A549 (cell line): Measurements from ENCODE around the gene DGCR2. TPM values are rescaled to one million over a fixed set of nuclear protein-coding genes. Genes with fewer than 3 reads are reported as not detected.

ENCODE experiments used
- ATAC-seq, 2 experiments: fragments of 200-7000 bp in 1 of 2; fragments of >200 bp in 1 of 2; cut with Nextera tagmentation in 1 of 2; cut with Tn5 transposase in 1 of 2; 3 replicates each; pipeline versions ENCODE4 v1.8.0 to v1.9.1; 2018 to 2020; ENCODE audit warnings: mild to moderate bottlenecking in 1 of 2, moderate library complexity in 1 of 2
- CTCF ChIA-PET: fragments of 300-600 bp; sonication (Branson Sonifier 250); formaldehyde crosslinking; extraction: SDS; loops from one replicate; lab custom pipeline; 2021; ENCODE audit warnings: antibody characterized with exemption, inconsistent platforms; lab: Yijun Ruan, JAX
- POLR2A ChIA-PET: fragments of 350-600 bp; formaldehyde crosslinking; extraction: SDS; loops from one replicate; lab custom pipeline; 2021; ENCODE audit warnings: antibody characterized with exemption, inconsistent platforms; lab: Yijun Ruan, JAX
- DNase-seq, 2 experiments: peaks; one replicate each; pipeline versions ENCODE4 v3.0.0 to v3.0.0-alpha.2; 2011 to 2016; ENCODE audit warnings: low read depth in 1 of 2, low spot score in 1 of 2
- FAIRE-seq: peaks from 2 replicates; lab custom pipeline; 2011; peaks lifted over from hg19 to GRCh38; lab: Jason Lieb, UNC
- H3K27ac ChIP-seq, 2 experiments: fragments of >200 bp; sonication (Bioruptor Twin); formaldehyde crosslinking; 3 replicates each; pipeline ENCODE4 v1.5.1; 2016 to 2017
- H3K4me1 ChIP-seq: fragments of >200 bp; sonication (Bioruptor Twin); formaldehyde crosslinking; 3 replicates; pipeline ENCODE4 v1.6.1; 2016
- H3K4me2 ChIP-seq: fragments of >200 bp; sonication (Bioruptor Twin); formaldehyde crosslinking; 3 replicates; pipeline ENCODE4 v1.6.1; 2016
- H3K4me3 ChIP-seq: fragments of >200 bp; sonication (Bioruptor Twin); formaldehyde crosslinking; 3 replicates; pipeline ENCODE4 v1.5.1; 2016
- H3K9me3 ChIP-seq: fragments of >200 bp; sonication (Bioruptor Twin); formaldehyde crosslinking; 3 replicates; pipeline ENCODE4 v1.6.1; 2016
- CHD2 ChIP-seq: fragments of 150-350 bp; IDR thresholded peaks from 2 replicates; pipeline ENCODE4 v1.6.1; 2014; ENCODE audit warnings: low read length; ENCODE audit not compliant: partially characterized antibody
- EHMT2 ChIP-seq: fragments of 200-600 bp; sonication (generic); IDR thresholded peaks from 2 replicates; pipeline ENCODE4 v1.6.1; 2016; ENCODE audit warnings: antibody characterized with exemption, low read depth, mild to moderate bottlenecking, moderate library complexity
- EP300 ChIP-seq, 2 experiments: fragments of >200 bp; sonication (Bioruptor Twin); formaldehyde crosslinking; IDR thresholded peaks; 2 replicates in 1 of 2; 3 replicates in 1 of 2; pipeline ENCODE4 v1.6.1; 2016 to 2017
- ESRRA ChIP-seq: fragments of 150-350 bp; IDR thresholded peaks from 2 replicates; pipeline ENCODE4 v1.6.1; 2014; ENCODE audit warnings: mild to moderate bottlenecking, low read length, borderline replicate concordance
- FOSB ChIP-seq: fragments of 250-450 bp; sonication (Bioruptor Pico); IDR thresholded peaks from 2 replicates; pipeline ENCODE4 v1.5.0; 2020; ENCODE audit warnings: mild to moderate bottlenecking, moderate library complexity
- FOSL2 ChIP-seq, 2 experiments: fragments of 450-650 bp in 1 of 2; fragments of >200 bp in 1 of 2; sonication (Bioruptor Twin) in 1 of 2; formaldehyde crosslinking; IDR thresholded peaks; 2 replicates each; pipeline versions ENCODE4 v1.5.0 to v1.6.1; 2016 to 2020; ENCODE audit warnings: mild to moderate bottlenecking in 1 of 2, moderate library complexity in 1 of 2
- HES2 ChIP-seq: fragments of >200 bp; sonication (Bioruptor Twin); formaldehyde crosslinking; IDR thresholded peaks from 2 replicates; pipeline ENCODE4 v1.6.1; 2016
- HOXB13 ChIP-seq: fragments of 250-450 bp; sonication (Bioruptor Pico); IDR thresholded peaks from 2 replicates; pipeline ENCODE4 v1.5.0; 2020; ENCODE audit warnings: low read depth, mild to moderate bottlenecking, moderate library complexity
- JUNB ChIP-seq: fragments of >200 bp; sonication (Bioruptor Twin); formaldehyde crosslinking; IDR thresholded peaks from 2 replicates; pipeline ENCODE4 v1.6.1; 2016
- KDM1A ChIP-seq: fragments of 200-600 bp; sonication (generic); IDR thresholded peaks from 2 replicates; pipeline ENCODE4 v1.6.1; 2016; ENCODE audit warnings: low read depth, mild to moderate bottlenecking
- KDM5A ChIP-seq: fragments of 200-600 bp; sonication (generic); IDR thresholded peaks from 2 replicates; pipeline ENCODE4 v1.6.1; 2016; ENCODE audit warnings: antibody characterized with exemption, mild to moderate bottlenecking
- POLR2A ChIP-seq: IDR thresholded peaks from 2 replicates; pipeline ENCODE4 v1.6.1; 2012; ENCODE audit warnings: mild to moderate bottlenecking, low read length
- RARB ChIP-seq: fragments of 250-450 bp; sonication (Bioruptor Pico); IDR thresholded peaks from 2 replicates; pipeline ENCODE4 v1.8.0; 2021; ENCODE audit warnings: mild to moderate bottlenecking, moderate library complexity
- RFX5 ChIP-seq: fragments of 450-650 bp; IDR thresholded peaks from 2 replicates; pipeline ENCODE4 v1.7.1; 2014; ENCODE audit warnings: antibody characterized with exemption, mild to moderate bottlenecking, moderate library complexity
- TP53 ChIP-seq: fragments of 250-450 bp; sonication (Bioruptor Pico); IDR thresholded peaks from 2 replicates; pipeline ENCODE4 v1.5.0; 2021; ENCODE audit warnings: mild to moderate bottlenecking, moderate library complexity
- ZFP36 ChIP-seq: fragments of 450-650 bp; IDR thresholded peaks from 2 replicates; pipeline ENCODE4 v1.6.1; 2014; ENCODE audit warnings: borderline replicate concordance; ENCODE audit not compliant: partially characterized antibody
- ZSCAN20 ChIP-seq: fragments of 250-450 bp; sonication (Bioruptor Pico); IDR thresholded peaks from 2 replicates; pipeline ENCODE4 v1.8.0; 2022; ENCODE audit warnings: mild to moderate bottlenecking, moderate library complexity
- WGBS: methylation state at CpG from one replicate; pipeline ENCODE4 v1.1.6; 2017; ENCODE audit errors: missing lambda C conversion rate; 5-methylcytosine and 5-hydroxymethylcytosine counted together
- polyA plus RNA-seq, 4 experiments: library from polyadenylated mRNA; depleted of rRNA in 3 of 4; stranded (reverse); fragments of >200 nt; fragmentation: RNase III in 1 of 4; extraction: RNeasy Plus Mini Kit Qiagen cat#74134 plus additional on column Dnase treatment in 1 of 4; gene quantifications; 2 replicates in 3 of 4; 3 replicates in 1 of 4; pipeline ENCODE4 v1.2.3, GENCODE V29; 2011 to 2017
- TF ChIP-seq, protein P1 (sequence below): IDR thresholded peaks from 2 replicates; pipeline ENCODE4 v1.6.1; 2012
- TF ChIP-seq, protein P2 (sequence below): fragments of 200-600 bp; sonication (generic); IDR thresholded peaks from 2 replicates; pipeline ENCODE4 v1.6.1; 2016; ENCODE audit warnings: antibody characterized with exemption, mild to moderate bottlenecking, moderate library complexity

Gene DGCR2
- polyA plus RNA-seq, 2 of the 4 experiments (the other 2 are of a cell fraction), result 10.6 to 17.9 TPM

DNA sequence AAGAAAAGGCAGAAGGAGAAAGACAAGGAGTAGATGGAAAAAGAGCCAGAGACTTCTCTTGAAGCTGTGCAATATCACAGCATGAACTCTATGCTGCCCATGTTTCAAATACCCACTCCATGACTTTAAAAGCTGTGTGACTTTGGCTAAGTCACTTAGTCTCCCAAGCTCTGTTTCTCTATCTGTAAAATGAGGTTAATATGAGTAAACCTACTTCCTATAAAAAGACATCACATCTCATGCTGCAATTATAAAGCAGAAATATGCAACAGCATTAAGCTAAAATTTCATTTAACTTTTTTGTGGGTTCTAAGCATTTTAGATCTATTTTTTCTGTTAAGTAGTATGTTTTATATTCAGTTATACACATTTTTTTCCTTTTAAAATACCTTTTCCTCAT lies 11.6 kb downstream of the DGCR2 start:
- ChIA-PET POLR2A (interaction anchor here (1.4 kb wide), 1 partner anchor 11 kb away, joined by 4 read pairs; the partner anchor contains the start of gene DGCR2), CTCF (interaction anchor here (0.9 to 1.2 kb wide), 4 partner anchors 9 to 23 kb away, joined by 3 to 4 read pairs (median 4); no protein-coding TSS in a partner anchor)
- H3K27ac ChIP-seq, result no peak overlapping the region
- H3K4me2 ChIP-seq, result no peak overlapping the region
- peaks cover 15% of the 10 kb centered on the region; the same call in 2 of the 3 replicates for H3K4me1 ChIP-seq
- DNase-seq (no peak), ATAC-seq (no peak), FAIRE-seq (no peak)
- no peak overlapping the region for H3K4me3 ChIP-seq
- H3K9me3 ChIP-seq, result no peaks in the 10 kb centered on the region
- TF ChIP-seq HES2 (no peak), POLR2A (no peak), KDM1A (no peak), EHMT2 (no peak)

- POLR2A ChIA-PET, result no interaction called here
- FAIRE-seq, result no peak
- H3K4me2 ChIP-seq, result no peak overlapping the region
- CTCF ChIA-PET, result interaction anchor here (0.7 to 1.2 kb wide), 4 partner anchors 9 to 117 kb away, joined by 3 to 4 read pairs (median 3); no protein-coding TSS in a partner anchor
- no peak overlapping the region for H3K27ac ChIP-seq
- WGBS, result 94% methylated on average over 4 of the region's 4 CpGs
- H3K4me3 ChIP-seq, result no peak overlapping the region
- DNase-seq, result no peak
- no peak for ATAC-seq
- H3K9me3 ChIP-seq, result no peaks in the 10 kb centered on the region
- no peak for TF ChIP-seq POLR2A
- TF ChIP-seq RFX5, result no peak
- no peak for TF ChIP-seq EHMT2
- no peak for TF ChIP-seq KDM5A
- TF ChIP-seq TP53 (CRISPR knock-in tag), result no peak
- no peak for TF ChIP-seq FOSL2 (IDR thresholded peaks at IDR 0.05)
- TF ChIP-seq FOSL2 (CRISPR knock-in tag; IDR thresholded peaks at IDR 0.05), result no peak
- TF ChIP-seq JUNB, result no peak
- TF ChIP-seq RARB (CRISPR knock-in tag), result no peak
- TF ChIP-seq ZSCAN20 (CRISPR knock-in tag), result no peak
- no peak for TF ChIP-seq ESRRA
- TF ChIP-seq, protein P1, sequence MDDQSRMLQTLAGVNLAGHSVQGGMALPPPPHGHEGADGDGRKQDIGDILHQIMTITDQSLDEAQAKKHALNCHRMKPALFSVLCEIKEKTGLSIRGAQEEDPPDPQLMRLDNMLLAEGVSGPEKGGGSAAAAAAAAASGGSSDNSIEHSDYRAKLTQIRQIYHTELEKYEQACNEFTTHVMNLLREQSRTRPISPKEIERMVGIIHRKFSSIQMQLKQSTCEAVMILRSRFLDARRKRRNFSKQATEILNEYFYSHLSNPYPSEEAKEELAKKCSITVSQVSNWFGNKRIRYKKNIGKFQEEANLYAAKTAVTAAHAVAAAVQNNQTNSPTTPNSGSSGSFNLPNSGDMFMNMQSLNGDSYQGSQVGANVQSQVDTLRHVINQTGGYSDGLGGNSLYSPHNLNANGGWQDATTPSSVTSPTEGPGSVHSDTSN, result no peak
- TF ChIP-seq CHD2, result no peak
- no peak for TF ChIP-seq FOSB
- TF ChIP-seq, protein P2, sequence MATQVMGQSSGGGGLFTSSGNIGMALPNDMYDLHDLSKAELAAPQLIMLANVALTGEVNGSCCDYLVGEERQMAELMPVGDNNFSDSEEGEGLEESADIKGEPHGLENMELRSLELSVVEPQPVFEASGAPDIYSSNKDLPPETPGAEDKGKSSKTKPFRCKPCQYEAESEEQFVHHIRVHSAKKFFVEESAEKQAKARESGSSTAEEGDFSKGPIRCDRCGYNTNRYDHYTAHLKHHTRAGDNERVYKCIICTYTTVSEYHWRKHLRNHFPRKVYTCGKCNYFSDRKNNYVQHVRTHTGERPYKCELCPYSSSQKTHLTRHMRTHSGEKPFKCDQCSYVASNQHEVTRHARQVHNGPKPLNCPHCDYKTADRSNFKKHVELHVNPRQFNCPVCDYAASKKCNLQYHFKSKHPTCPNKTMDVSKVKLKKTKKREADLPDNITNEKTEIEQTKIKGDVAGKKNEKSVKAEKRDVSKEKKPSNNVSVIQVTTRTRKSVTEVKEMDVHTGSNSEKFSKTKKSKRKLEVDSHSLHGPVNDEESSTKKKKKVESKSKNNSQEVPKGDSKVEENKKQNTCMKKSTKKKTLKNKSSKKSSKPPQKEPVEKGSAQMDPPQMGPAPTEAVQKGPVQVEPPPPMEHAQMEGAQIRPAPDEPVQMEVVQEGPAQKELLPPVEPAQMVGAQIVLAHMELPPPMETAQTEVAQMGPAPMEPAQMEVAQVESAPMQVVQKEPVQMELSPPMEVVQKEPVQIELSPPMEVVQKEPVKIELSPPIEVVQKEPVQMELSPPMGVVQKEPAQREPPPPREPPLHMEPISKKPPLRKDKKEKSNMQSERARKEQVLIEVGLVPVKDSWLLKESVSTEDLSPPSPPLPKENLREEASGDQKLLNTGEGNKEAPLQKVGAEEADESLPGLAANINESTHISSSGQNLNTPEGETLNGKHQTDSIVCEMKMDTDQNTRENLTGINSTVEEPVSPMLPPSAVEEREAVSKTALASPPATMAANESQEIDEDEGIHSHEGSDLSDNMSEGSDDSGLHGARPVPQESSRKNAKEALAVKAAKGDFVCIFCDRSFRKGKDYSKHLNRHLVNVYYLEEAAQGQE, result no peak
- TF ChIP-seq ZFP36, result no peak
- no peak for TF ChIP-seq HOXB13
- no peak for TF ChIP-seq EP300 (IDR thresholded peaks at IDR 0.05)
- H3K4me1 ChIP-seq, result peaks cover 15% of the 10 kb centered on the region; the same call in 2 of the 3 replicates
These were observed 12.2 kb downstream of the DGCR2 start for GRCh38 chr22:19110064-19110458.
